Measurements from ENCODE around the gene KHDRBS2. TPM values are rescaled to one million over a fixed set of nuclear protein-coding genes. Genes with fewer than 3 reads are reported as not detected.

KHDRBS2 gene
- total RNA-seq, 1 experiment from 2014 or later = not detected

DNA sequence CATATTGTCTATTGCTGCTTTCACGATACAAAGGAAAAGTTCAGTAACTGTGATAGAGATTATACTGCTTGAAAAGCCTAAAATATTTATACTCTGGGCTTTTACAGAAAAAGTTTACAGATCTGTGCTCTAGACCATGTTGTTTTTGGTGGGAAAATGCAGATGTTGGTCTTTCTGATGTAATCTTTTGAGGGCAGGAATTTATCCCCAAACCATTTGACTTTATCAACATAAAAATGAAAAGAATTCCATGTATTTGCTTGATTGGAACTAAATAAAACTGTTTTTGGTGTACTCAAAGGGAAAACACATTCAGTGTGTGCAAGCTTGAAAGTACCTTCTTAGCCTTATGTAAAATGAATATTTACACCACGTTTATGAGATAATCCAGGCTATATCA lies 603.5 kb downstream of the KHDRBS2 start:
- Histone ChIP-seq H3K4me1 (ENCODE audit: insufficient read depth, low read length, poor library complexity, severe bottlenecking) (no peaks in the 10 kb centered on the region), H3K9me3 (ENCODE audit: low read depth, low read length, poor library complexity, severe bottlenecking) (peaks cover 41% of the 10 kb centered on the region), H3K4me3 (ENCODE audit: low read depth, low read length, poor library complexity, severe bottlenecking) (no peak overlapping the region), H3K36me3 (ENCODE audit: insufficient read depth, low read length, poor library complexity, severe bottlenecking) (no peaks in the 10 kb centered on the region), H3K27me3 (replicated peaks; ENCODE audit: insufficient read depth, low read depth, low read length, poor library complexity) (no peaks in the 10 kb centered on the region), H3K27ac (ENCODE audit: low read depth, low read length, poor library complexity, severe bottlenecking) (no peak overlapping the region)
- BruUV-seq (replicated peaks) = no TSS peak
- POLR2A ChIA-PET (ENCODE audit: low non-redundant PET) = no interaction called here
- TF ChIP-seq, protein P1, sequence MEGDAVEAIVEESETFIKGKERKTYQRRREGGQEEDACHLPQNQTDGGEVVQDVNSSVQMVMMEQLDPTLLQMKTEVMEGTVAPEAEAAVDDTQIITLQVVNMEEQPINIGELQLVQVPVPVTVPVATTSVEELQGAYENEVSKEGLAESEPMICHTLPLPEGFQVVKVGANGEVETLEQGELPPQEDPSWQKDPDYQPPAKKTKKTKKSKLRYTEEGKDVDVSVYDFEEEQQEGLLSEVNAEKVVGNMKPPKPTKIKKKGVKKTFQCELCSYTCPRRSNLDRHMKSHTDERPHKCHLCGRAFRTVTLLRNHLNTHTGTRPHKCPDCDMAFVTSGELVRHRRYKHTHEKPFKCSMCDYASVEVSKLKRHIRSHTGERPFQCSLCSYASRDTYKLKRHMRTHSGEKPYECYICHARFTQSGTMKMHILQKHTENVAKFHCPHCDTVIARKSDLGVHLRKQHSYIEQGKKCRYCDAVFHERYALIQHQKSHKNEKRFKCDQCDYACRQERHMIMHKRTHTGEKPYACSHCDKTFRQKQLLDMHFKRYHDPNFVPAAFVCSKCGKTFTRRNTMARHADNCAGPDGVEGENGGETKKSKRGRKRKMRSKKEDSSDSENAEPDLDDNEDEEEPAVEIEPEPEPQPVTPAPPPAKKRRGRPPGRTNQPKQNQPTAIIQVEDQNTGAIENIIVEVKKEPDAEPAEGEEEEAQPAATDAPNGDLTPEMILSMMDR (conservative IDR thresholded peaks at IDR 0.05; ENCODE audit: low read depth, low read length) = no peak
- TF ChIP-seq EZH2 (IDR thresholded peaks at IDR 0.05; ENCODE audit: borderline replicate concordance, low read depth, low read length, poor library complexity, severe bottlenecking) = no peak
- CTCF ChIA-PET = no interaction called here
- intact Hi-C loops (cut with micrococcal nuclease; ENCODE audit: unreplicated experiment) = no loop called here
- no peak for DNase-seq (ENCODE audit: low spot score)

DNA sequence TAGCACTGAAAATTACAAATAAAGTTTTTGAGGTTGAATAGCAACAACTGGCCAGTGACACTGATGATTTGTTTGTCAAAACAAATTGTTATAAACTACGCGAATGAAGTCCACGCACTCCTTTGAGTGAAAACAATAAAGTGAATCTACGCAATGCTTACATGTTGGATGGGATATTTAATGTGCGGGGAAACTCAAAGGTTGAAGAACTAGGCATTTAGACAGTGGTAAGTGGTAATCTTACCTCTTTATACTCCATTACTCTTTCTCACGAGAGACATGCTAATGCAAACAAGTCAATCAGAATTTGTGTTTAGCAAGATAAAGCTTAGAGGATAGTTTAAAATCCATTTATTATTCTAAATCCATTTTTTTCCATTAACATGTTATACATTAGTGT lies 606.4 kb downstream of the KHDRBS2 start:
- no TSS peak for BruUV-seq (replicated peaks)
- no peak for TF ChIP-seq EZH2 (IDR thresholded peaks at IDR 0.05; ENCODE audit: borderline replicate concordance, low read depth, low read length, poor library complexity, severe bottlenecking)
- TF ChIP-seq, protein P1 (conservative IDR thresholded peaks at IDR 0.05; ENCODE audit: low read depth, low read length) = no peak
- intact Hi-C loops (cut with micrococcal nuclease; ENCODE audit: unreplicated experiment) = no loop called here

DNA sequence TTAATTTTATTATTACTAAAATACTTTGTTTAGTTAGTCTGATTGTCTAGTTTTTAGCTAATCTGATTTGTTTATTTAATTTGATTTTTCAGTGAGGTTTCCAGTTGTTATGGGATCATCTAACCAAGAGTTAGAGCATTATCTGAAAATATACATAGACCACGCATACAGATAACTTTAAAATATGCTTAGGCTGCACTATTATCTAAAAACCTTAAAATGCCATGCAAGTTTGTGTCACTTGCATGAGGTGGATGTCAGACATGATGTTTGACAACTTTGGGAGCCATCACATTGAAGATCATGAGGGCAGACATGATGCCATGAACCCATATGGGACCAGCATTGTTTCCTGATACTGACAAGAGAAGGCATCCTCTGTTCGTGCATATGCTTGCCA lies 610.3 kb downstream of the KHDRBS2 start:
- no peaks in the 10 kb centered on the region for H3K27me3 ChIP-seq (replicated peaks; ENCODE audit: insufficient read depth, low read depth, low read length, poor library complexity)
- no peak overlapping the region for H3K27ac ChIP-seq (ENCODE audit: low read depth, low read length, poor library complexity, severe bottlenecking)
- ChIA-PET CTCF (no interaction called here), POLR2A (ENCODE audit: low non-redundant PET) (no interaction called here)
- no TSS peak for BruUV-seq (replicated peaks)
- no peaks in the 10 kb centered on the region for H3K4me1 ChIP-seq (ENCODE audit: insufficient read depth, low read length, poor library complexity, severe bottlenecking)
- H3K9me3 ChIP-seq (ENCODE audit: low read depth, low read length, poor library complexity, severe bottlenecking) = peaks cover 38% of the 10 kb centered on the region
- TF ChIP-seq, protein P1 (conservative IDR thresholded peaks at IDR 0.05; ENCODE audit: low read depth, low read length) = no peak
- no peak for TF ChIP-seq EZH2 (IDR thresholded peaks at IDR 0.05; ENCODE audit: borderline replicate concordance, low read depth, low read length, poor library complexity, severe bottlenecking)
- no peak for DNase-seq (ENCODE audit: low spot score)
- no peaks in the 10 kb centered on the region for H3K36me3 ChIP-seq (ENCODE audit: insufficient read depth, low read length, poor library complexity, severe bottlenecking)
- H3K4me3 ChIP-seq (ENCODE audit: low read depth, low read length, poor library complexity, severe bottlenecking) = no peak overlapping the region
- intact Hi-C loops (cut with micrococcal nuclease; ENCODE audit: unreplicated experiment) = no loop called here

More for the DNA sequence above, 606.4 kb downstream of the KHDRBS2 start:
- Histone ChIP-seq H3K27ac (ENCODE audit: low read depth, low read length, poor library complexity, severe bottlenecking) (no peak overlapping the region), H3K36me3 (ENCODE audit: insufficient read depth, low read length, poor library complexity, severe bottlenecking) (no peaks in the 10 kb centered on the region), H3K27me3 (replicated peaks; ENCODE audit: insufficient read depth, low read depth, low read length, poor library complexity) (no peaks in the 10 kb centered on the region), H3K9me3 (ENCODE audit: low read depth, low read length, poor library complexity, severe bottlenecking) (peaks cover 41% of the 10 kb centered on the region), H3K4me1 (ENCODE audit: insufficient read depth, low read length, poor library complexity, severe bottlenecking) (no peaks in the 10 kb centered on the region), H3K4me3 (ENCODE audit: low read depth, low read length, poor library complexity, severe bottlenecking) (no peak overlapping the region)
- ChIA-PET POLR2A (ENCODE audit: low non-redundant PET) (no interaction called here), CTCF (no interaction called here)
- DNase-seq (ENCODE audit: low spot score) = no peak
